MV-4-11 (cell line): ENCODE measurements around the gene LPCAT4.
"Not testable (repeated sequence)": the region's sequence is repeated elsewhere in the genome, so short reads cannot be mapped to it uniquely, and the experiment has no call there.

Experiments used
- DNase-seq: peaks from one replicate; lab custom pipeline; 2025; lab: John Stamatoyannopoulos, UW

Gene LPCAT4

GRCh38 chr15:34367101-34368081 is at the start of gene LPCAT4:
Gene LPCAT4 (minus strand): TSS chr15:34367196. CDS start chr15:34367100, 96 bp downstream.
- DNase-seq, result peak; percentile 78

- not testable (repeated sequence) for DNase-seq
Observed at GRCh38 chr15:34409511-34409910, 42.5 kb upstream of the LPCAT4 start.

GRCh38 chr15:34408973-34409372 is 42.0 kb upstream of the LPCAT4 start:
- DNase-seq, result not testable (repeated sequence)

GRCh38 chr15:34403899-34404298 is 36.9 kb upstream of the LPCAT4 start:
- DNase-seq, result not testable (repeated sequence)

- not testable (repeated sequence) for DNase-seq
Observed at GRCh38 chr15:34403160-34403598, 36.2 kb upstream of the LPCAT4 start.

GRCh38 chr15:34397637-34398259 is 30.8 kb upstream of the LPCAT4 start:
- DNase-seq, result not testable (repeated sequence)

GRCh38 chr15:34392981-34393380 is 26.0 kb upstream of the LPCAT4 start:
- DNase-seq, result not testable (repeated sequence)

GRCh38 chr15:34389594-34390086 is 22.6 kb upstream of the LPCAT4 start:
- not testable (repeated sequence) for DNase-seq

- not testable (repeated sequence) for DNase-seq
Observed at GRCh38 chr15:34381829-34382521, 15.0 kb upstream of the LPCAT4 start.

- DNase-seq, result not testable (repeated sequence)
Observed at GRCh38 chr15:34380491-34380890, 13.5 kb upstream of the LPCAT4 start.

GRCh38 chr15:34376856-34377255 is 9.9 kb upstream of the LPCAT4 start:
- no peak for DNase-seq

- DNase-seq, result not testable (repeated sequence)
Observed at GRCh38 chr15:34375541-34375940, 8.5 kb upstream of the LPCAT4 start.

GRCh38 chr15:34374816-34375215 is 7.8 kb upstream of the LPCAT4 start:
- DNase-seq, result no peak

- DNase-seq, result no peak
Observed at GRCh38 chr15:34373951-34374350, 7.0 kb upstream of the LPCAT4 start.

GRCh38 chr15:34370643-34371042 is 3.6 kb upstream of the LPCAT4 start:
- no peak for DNase-seq

- DNase-seq, result no peak
Observed at GRCh38 chr15:34370129-34370528, 3.1 kb upstream of the LPCAT4 start.

- DNase-seq, result peak; percentile 51
Observed at GRCh38 chr15:34366271-34367065, 528 bp downstream of the LPCAT4 start.

GRCh38 chr15:34365836-34366235 is 1.2 kb downstream of the LPCAT4 start:
- no peak for DNase-seq

GRCh38 chr15:34365091-34365825 is 1.7 kb downstream of the LPCAT4 start:
- DNase-seq, result peak; percentile 41

GRCh38 chr15:34364041-34364440 is 3.0 kb downstream of the LPCAT4 start:
- peak; percentile 20 for DNase-seq
